PFSK-1 (cell line): Measurements from ENCODE around the gene TMEM229B.

Source experiments
- FOXP2 ChIP-seq: optimal IDR thresholded peaks from 2 replicates; pipeline ENCODE3; 2011; ENCODE audit warnings: borderline replicate concordance, control low read depth, inconsistent platforms; ENCODE audit not compliant: insufficient read depth; ENCODE audit errors: extremely low read length, extremely low read depth
- POLR2AphosphoS5 ChIP-seq: IDR thresholded peaks from 2 replicates; pipeline ENCODE4 v1.6.1; 2012; ENCODE audit warnings: low read depth, mild to moderate bottlenecking, control low read depth, low read length, moderate library complexity
- SIN3A ChIP-seq: IDR thresholded peaks from 2 replicates; pipeline ENCODE4 v1.6.1; 2012; ENCODE audit warnings: mild to moderate bottlenecking, low read length, moderate library complexity, borderline replicate concordance; ENCODE audit not compliant: insufficient read depth
- TAF1 ChIP-seq: IDR thresholded peaks from 2 replicates; pipeline ENCODE4 v1.6.1; 2012; ENCODE audit warnings: low read length, control low read depth, borderline replicate concordance; ENCODE audit not compliant: insufficient read depth
- TF ChIP-seq, protein P1 (sequence below), 2 experiments: IDR thresholded peaks; 2 replicates each; pipeline versions ENCODE4 v1.6.1 to v1.8.0; 2011 to 2012; ENCODE audit warnings: low read depth in 2 of 2, low read length in 2 of 2, control low read depth in 1 of 2, inconsistent platforms in 1 of 2, mild to moderate bottlenecking in 1 of 2, moderate library complexity in 1 of 2; ENCODE audit not compliant: insufficient read depth in 1 of 2

Gene TMEM229B

DNA sequence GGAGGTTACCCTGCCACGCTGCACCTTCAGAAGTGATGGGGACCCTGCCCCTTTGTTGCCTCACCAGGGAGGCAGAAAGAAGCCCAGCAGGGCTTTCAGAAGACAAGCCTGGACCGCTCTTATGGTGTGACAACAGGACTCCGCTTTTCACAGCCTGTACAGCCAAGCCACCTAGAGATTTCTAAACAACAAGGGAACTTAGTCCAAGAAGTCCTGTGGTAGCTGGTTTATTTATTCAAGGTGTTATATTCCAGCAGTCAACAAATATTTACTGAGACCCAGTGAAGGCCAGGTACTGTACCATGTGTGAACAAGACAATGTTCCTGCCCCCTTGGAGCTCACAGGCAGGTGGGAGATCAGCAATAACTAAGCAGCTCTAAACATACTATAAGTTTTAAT lies 4.0 kb upstream of the TMEM229B start:
- TF ChIP-seq POLR2AphosphoS5 (no peak), TAF1 (no peak), SIN3A (no peak), FOXP2 (no peak)
- TF ChIP-seq, protein P1, sequence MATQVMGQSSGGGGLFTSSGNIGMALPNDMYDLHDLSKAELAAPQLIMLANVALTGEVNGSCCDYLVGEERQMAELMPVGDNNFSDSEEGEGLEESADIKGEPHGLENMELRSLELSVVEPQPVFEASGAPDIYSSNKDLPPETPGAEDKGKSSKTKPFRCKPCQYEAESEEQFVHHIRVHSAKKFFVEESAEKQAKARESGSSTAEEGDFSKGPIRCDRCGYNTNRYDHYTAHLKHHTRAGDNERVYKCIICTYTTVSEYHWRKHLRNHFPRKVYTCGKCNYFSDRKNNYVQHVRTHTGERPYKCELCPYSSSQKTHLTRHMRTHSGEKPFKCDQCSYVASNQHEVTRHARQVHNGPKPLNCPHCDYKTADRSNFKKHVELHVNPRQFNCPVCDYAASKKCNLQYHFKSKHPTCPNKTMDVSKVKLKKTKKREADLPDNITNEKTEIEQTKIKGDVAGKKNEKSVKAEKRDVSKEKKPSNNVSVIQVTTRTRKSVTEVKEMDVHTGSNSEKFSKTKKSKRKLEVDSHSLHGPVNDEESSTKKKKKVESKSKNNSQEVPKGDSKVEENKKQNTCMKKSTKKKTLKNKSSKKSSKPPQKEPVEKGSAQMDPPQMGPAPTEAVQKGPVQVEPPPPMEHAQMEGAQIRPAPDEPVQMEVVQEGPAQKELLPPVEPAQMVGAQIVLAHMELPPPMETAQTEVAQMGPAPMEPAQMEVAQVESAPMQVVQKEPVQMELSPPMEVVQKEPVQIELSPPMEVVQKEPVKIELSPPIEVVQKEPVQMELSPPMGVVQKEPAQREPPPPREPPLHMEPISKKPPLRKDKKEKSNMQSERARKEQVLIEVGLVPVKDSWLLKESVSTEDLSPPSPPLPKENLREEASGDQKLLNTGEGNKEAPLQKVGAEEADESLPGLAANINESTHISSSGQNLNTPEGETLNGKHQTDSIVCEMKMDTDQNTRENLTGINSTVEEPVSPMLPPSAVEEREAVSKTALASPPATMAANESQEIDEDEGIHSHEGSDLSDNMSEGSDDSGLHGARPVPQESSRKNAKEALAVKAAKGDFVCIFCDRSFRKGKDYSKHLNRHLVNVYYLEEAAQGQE (IDR thresholded peaks at IDR 0.05; ENCODE audit: insufficient read depth in 1 of 2, low read depth in 2 of 2, low read length in 2 of 2) = no peak

DNA sequence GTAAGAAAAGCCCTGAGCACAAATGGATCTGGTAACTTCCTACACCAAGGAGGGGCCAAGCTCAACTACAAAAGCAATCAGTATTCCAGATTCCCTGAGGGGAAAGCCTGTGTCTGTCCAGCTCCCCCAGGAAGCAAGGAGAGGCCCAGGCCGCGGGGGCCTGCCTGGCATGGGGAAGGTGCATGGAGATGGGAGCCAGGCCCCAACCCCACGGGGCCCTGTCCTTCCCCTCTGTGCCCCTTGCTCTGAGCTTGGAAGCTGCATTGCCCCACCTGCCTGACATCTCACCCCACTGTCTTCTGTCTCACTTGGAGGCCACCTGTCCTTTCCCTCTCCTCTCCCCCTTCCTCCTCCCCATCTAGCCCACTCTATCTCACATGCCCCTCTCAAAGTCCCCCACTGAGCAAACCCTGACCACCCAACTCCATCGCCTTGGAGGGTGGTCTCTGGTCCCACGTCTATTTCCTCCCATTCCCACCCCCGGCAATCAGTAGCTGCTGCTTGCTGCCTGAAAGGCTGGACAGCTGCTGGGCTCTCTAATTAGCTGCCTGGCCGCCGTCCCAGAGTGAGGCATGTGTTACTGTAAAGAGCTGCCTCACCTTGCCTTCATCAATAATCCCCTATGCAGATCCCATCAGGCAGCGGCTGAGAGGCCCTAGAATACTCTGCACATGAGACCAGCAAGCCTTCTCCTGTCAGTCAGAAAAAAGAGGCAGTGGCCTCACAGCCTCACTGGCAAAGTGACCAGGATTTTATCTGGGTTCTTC lies 3.4 kb upstream of the TMEM229B start:
- TF ChIP-seq TAF1 = no peak
- TF ChIP-seq, protein P1 (IDR thresholded peaks at IDR 0.05; ENCODE audit: insufficient read depth in 1 of 2, low read depth in 2 of 2, low read length in 2 of 2) = peak; percentile 73 to 89

DNA sequence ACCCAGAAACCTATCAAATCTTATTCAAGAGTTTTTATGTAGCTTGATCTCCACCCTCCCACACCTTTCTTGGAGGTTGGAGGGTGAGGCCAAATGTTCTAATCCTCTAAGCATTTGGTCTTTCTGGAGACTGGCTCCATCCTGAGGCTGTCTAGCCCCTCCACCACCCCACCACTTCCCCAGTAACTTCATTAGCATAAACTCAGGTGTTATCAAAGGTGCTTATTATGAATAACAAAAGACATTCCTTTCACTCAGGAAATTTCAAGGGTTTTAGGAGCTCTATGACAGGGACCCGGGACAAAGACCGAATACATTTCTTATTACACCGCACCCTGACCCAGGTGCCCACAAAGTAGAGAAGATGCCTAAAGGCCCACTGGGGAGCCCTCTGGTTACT lies 2.8 kb upstream of the TMEM229B start:
- TF ChIP-seq POLR2AphosphoS5 (no peak), FOXP2 (no peak), SIN3A (no peak), TAF1 (no peak)
- TF ChIP-seq, protein P1 (IDR thresholded peaks at IDR 0.05; ENCODE audit: insufficient read depth in 1 of 2, low read depth in 2 of 2, low read length in 2 of 2) = no peak

DNA sequence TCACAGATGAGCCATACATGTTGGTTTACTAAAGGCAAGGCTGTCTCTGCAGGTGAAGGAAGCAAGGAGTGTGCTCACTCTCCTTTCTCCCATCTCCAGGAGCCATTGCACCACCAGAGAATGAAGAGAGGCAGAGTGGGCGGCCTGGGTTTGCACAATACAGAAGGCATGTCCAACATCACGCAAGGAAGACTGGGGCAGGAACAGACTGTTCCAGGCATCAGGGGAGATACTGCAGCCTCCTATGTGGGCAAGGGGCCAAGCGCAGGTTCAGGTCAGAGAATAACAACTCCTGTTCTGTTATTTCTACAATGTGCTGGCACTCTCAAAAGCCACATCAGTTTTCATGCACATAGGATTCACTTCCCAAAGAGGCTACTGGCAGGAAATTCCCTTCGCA lies 1.7 kb upstream of the TMEM229B start:
- TF ChIP-seq, protein P1 (IDR thresholded peaks at IDR 0.05; ENCODE audit: insufficient read depth in 1 of 2, low read depth in 2 of 2, low read length in 2 of 2) = no peak
- TF ChIP-seq TAF1 (no peak), SIN3A (no peak), FOXP2 (no peak), POLR2AphosphoS5 (no peak)

DNA sequence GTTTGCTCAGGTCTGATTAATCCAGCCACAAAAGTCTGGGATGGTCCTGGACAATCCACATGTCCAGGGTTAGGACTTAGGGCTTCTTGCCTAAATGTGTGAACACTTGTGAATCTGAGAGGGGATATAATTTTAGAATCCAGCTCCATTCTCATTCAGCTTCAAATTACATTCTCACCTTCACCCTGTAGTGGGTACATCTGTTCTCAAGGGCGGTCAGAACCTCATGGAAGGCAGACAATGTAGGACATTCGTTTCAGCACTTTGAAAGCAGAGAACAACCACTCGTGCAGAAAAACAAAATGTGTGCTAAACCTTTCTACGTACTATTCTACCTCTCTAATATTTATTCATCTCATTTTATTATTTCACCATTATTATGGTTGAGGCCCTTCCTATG lies 1.2 kb downstream of the TMEM229B start:
- no peak for TF ChIP-seq POLR2AphosphoS5
